GM10266 (cell line): ENCODE results near the gene FOXA3.

Experiments
- DNase-seq: peaks from one replicate; pipeline ENCODE4 v3.0.0; 2012; ENCODE audit errors: extremely low spot score
- CTCF ChIP-seq: IDR thresholded peaks from 2 replicates; pipeline ENCODE4 v1.5.1; 2012; ENCODE audit warnings: mild to moderate bottlenecking, low read depth; ENCODE audit not compliant: control insufficient read depth, insufficient read depth; ENCODE audit errors: missing control alignments

FOXA3 gene

GRCh38 chr19:45863840-45864628 lies at the start of gene FOXA3:
Gene FOXA3 (plus strand): TSS chr19:45864326. CDS start chr19:45864457, 131 bp downstream.
- DNase-seq, result peak; percentile 93

GRCh38 chr19:45814851-45815480 lies 49.2 kb upstream of the FOXA3 start, which contains the start of gene RSPH6A:
Gene RSPH6A (minus strand): TSS chr19:45815308. CDS start chr19:45815176, 132 bp downstream.
- no peak for DNase-seq
- no peak for TF ChIP-seq CTCF

More at GRCh38 chr19:45863840-45864628, at the start of gene FOXA3:
- peak; percentile 91 for TF ChIP-seq CTCF

GRCh38 chr19:45815481-45816216 lies 48.5 kb upstream of the FOXA3 start:
- no peak for TF ChIP-seq CTCF

GRCh38 chr19:45816236-45817009 lies 47.7 kb upstream of the FOXA3 start:
- peak; percentile 21 for TF ChIP-seq CTCF
- DNase-seq, result no peak

More at GRCh38 chr19:45815481-45816216, 48.5 kb upstream of the FOXA3 start:
- no peak for DNase-seq

GRCh38 chr19:45817010-45817724 lies 47.0 kb upstream of the FOXA3 start:
- DNase-seq, result peak; percentile 99
- peak; percentile 97 for TF ChIP-seq CTCF

GRCh38 chr19:45817725-45818301 lies 46.3 kb upstream of the FOXA3 start:
- DNase-seq, result no peak
- TF ChIP-seq CTCF, result no peak
